Measurements from ENCODE around the gene MEOX1. TPM values are rescaled to one million over a fixed set of nuclear protein-coding genes. Genes with fewer than 3 reads are reported as not detected.

Gene MEOX1
- total RNA-seq, 1 experiment from 2014 or later: not detected

DNA sequence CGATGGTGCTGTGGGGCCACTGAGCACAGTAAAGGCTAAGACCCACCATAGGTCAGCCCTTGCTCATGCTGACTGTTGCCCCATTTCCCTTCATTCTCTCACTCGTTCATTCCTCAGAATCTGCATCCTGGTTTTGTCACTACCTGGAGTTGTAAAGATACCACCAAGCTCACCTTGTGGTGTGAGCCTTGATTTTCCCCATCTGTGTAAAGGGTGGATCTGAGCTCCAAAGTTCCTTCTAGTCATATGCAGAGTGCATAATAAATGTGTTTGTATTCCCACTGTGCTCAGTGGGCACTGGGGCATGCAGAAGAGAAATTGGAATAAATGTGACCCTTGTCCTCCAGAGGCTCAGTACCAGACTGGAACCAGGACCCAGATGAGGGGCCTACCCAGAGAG is 35.2 kb upstream of the MEOX1 start:
- no peak overlapping the region for H3K4me3 Mint-ChIP-seq

GRCh38 chr17:43695970-43696865 is 34.5 kb upstream of the MEOX1 start:
- ChIA-PET CTCF (interaction anchor here (1.0 to 18.3 kb wide), 5 partner anchors 18 to 119 kb away, joined by 4 to 476 read pairs (median 11); partner anchors contain the start of gene SOST), POLR2A (interaction anchor here (1.7 kb wide), 1 partner anchor 64 kb away, joined by 7 read pairs; no protein-coding TSS in a partner anchor)
- no peaks in the 10 kb centered on the region for H3K36me3 Mint-ChIP-seq
- H3K9me3 Mint-ChIP-seq: peaks cover 3% of the 10 kb centered on the region
- H3K27ac Mint-ChIP-seq: no peak overlapping the region
- H3K27me3 Mint-ChIP-seq (ENCODE audit: low read depth): 0 out of 2 replicates have a peak, but pooled peaks cover 2% of the 10 kb centered on the region
- H3K4me1 Mint-ChIP-seq: peaks cover 15% of the 10 kb centered on the region
- ATAC-seq: no peak
- no peak for DNase-seq (ENCODE audit: low spot score)
- TF ChIP-seq, protein P1, sequence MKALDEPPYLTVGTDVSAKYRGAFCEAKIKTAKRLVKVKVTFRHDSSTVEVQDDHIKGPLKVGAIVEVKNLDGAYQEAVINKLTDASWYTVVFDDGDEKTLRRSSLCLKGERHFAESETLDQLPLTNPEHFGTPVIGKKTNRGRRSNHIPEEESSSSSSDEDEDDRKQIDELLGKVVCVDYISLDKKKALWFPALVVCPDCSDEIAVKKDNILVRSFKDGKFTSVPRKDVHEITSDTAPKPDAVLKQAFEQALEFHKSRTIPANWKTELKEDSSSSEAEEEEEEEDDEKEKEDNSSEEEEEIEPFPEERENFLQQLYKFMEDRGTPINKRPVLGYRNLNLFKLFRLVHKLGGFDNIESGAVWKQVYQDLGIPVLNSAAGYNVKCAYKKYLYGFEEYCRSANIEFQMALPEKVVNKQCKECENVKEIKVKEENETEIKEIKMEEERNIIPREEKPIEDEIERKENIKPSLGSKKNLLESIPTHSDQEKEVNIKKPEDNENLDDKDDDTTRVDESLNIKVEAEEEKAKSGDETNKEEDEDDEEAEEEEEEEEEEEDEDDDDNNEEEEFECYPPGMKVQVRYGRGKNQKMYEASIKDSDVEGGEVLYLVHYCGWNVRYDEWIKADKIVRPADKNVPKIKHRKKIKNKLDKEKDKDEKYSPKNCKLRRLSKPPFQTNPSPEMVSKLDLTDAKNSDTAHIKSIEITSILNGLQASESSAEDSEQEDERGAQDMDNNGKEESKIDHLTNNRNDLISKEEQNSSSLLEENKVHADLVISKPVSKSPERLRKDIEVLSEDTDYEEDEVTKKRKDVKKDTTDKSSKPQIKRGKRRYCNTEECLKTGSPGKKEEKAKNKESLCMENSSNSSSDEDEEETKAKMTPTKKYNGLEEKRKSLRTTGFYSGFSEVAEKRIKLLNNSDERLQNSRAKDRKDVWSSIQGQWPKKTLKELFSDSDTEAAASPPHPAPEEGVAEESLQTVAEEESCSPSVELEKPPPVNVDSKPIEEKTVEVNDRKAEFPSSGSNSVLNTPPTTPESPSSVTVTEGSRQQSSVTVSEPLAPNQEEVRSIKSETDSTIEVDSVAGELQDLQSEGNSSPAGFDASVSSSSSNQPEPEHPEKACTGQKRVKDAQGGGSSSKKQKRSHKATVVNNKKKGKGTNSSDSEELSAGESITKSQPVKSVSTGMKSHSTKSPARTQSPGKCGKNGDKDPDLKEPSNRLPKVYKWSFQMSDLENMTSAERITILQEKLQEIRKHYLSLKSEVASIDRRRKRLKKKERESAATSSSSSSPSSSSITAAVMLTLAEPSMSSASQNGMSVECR (CRISPR knock-in tag; IDR thresholded peaks at IDR 0.05; ENCODE audit: borderline replicate concordance): no peak
- TF ChIP-seq HMGA2 (CRISPR knock-in tag; IDR thresholded peaks at IDR 0.05) (no peak), USF2 (CRISPR knock-in tag; IDR thresholded peaks at IDR 0.05) (no peak), SP1 (CRISPR knock-in tag; conservative IDR thresholded peaks at IDR 0.05) (no peak), ELF4 (CRISPR knock-in tag; IDR thresholded peaks at IDR 0.05; ENCODE audit: low read depth) (no peak), TCF7 (CRISPR knock-in tag; IDR thresholded peaks at IDR 0.05; ENCODE audit: low read depth) (no peak), CREM (CRISPR knock-in tag; IDR thresholded peaks at IDR 0.05) (no peak), ZNF396 (CRISPR knock-in tag; IDR thresholded peaks at IDR 0.05; ENCODE audit: borderline replicate concordance) (no peak), FOXK1 (CRISPR knock-in tag; IDR thresholded peaks at IDR 0.05) (no peak)
- TF ChIP-seq, protein P2, sequence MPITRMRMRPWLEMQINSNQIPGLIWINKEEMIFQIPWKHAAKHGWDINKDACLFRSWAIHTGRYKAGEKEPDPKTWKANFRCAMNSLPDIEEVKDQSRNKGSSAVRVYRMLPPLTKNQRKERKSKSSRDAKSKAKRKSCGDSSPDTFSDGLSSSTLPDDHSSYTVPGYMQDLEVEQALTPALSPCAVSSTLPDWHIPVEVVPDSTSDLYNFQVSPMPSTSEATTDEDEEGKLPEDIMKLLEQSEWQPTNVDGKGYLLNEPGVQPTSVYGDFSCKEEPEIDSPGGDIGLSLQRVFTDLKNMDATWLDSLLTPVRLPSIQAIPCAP (CRISPR knock-in tag; IDR thresholded peaks at IDR 0.05): no peak
- TF ChIP-seq, protein P3, sequence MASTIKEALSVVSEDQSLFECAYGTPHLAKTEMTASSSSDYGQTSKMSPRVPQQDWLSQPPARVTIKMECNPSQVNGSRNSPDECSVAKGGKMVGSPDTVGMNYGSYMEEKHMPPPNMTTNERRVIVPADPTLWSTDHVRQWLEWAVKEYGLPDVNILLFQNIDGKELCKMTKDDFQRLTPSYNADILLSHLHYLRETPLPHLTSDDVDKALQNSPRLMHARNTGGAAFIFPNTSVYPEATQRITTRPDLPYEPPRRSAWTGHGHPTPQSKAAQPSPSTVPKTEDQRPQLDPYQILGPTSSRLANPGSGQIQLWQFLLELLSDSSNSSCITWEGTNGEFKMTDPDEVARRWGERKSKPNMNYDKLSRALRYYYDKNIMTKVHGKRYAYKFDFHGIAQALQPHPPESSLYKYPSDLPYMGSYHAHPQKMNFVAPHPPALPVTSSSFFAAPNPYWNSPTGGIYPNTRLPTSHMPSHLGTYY (CRISPR knock-in tag; IDR thresholded peaks at IDR 0.05): no peak
- no peak overlapping the region for H3K4me3 Mint-ChIP-seq

More for the DNA sequence above, 35.2 kb upstream of the MEOX1 start:
- ATAC-seq (no peak), DNase-seq (ENCODE audit: low spot score) (no peak)
- TF ChIP-seq MAX (CRISPR knock-in tag; IDR thresholded peaks at IDR 0.05) (0 out of 2 replicates have a peak, but pooled peaks have one; percentile 28), ZNF416 (CRISPR knock-in tag; IDR thresholded peaks at IDR 0.05) (no peak)
- CTCF ChIA-PET: interaction anchor here (1.1 to 18.3 kb wide), 4 partner anchors 23 to 120 kb away, joined by 3 to 476 read pairs (median 37); partner anchors contain the start of gene SOST
- POLR2A ChIA-PET: no interaction called here
- no peak overlapping the region for H3K27ac Mint-ChIP-seq
- H3K27me3 Mint-ChIP-seq (ENCODE audit: low read depth): 0 out of 2 replicates have a peak, but pooled peaks cover 2% of the 10 kb centered on the region
- H3K9me3 Mint-ChIP-seq: peaks cover 3% of the 10 kb centered on the region
- no peaks in the 10 kb centered on the region for H3K36me3 Mint-ChIP-seq
- H3K4me1 Mint-ChIP-seq: peaks cover 13% of the 10 kb centered on the region
